GM12878 (cell line): ENCODE results near the gene TMEM53. TPM values are rescaled to one million over a fixed set of nuclear protein-coding genes. Genes with fewer than 3 reads are reported as not detected.

Experiments used
- ATAC-seq: fragments of 200-7000 bp; cut with Tn5 transposase; 3 replicates; pipeline ENCODE4 v1.9.1; 2020; ENCODE audit warnings: mild to moderate bottlenecking, moderate library complexity
- BruUV-seq: library from RNA; stranded (reverse); fragments of 400-500 nt; replicated peaks from 2 replicates; lab custom pipeline; 2021; lab: Mats Ljungman, UMichigan
- CTCF ChIA-PET: fragments of 300-600 bp; sonication (Branson Sonifier 250); formaldehyde crosslinking; extraction: SDS; loops from one replicate; lab custom pipeline; 2021; ENCODE audit warnings: inconsistent platforms; lab: Yijun Ruan, JAX
- POLR2A ChIA-PET: fragments of 350-600 bp; formaldehyde crosslinking; extraction: SDS; loops from one replicate; lab custom pipeline; 2021; ENCODE audit warnings: inconsistent platforms; lab: Charles Lee
- RAD21 ChIA-PET: fragments of 300-600 bp; sonication (Branson Sonifier 250); formaldehyde crosslinking; loops from one replicate; lab custom pipeline; 2023; ENCODE audit warnings: antibody characterized with exemption; ENCODE audit not compliant: unreplicated experiment; lab: Charles Lee
- SMC1A ChIA-PET: fragments of 300-600 bp; sonication (Branson Sonifier 250); formaldehyde crosslinking; loops from one replicate; lab custom pipeline; 2023; ENCODE audit not compliant: unreplicated experiment, uncharacterized antibody; lab: Charles Lee
- DNase-seq: peaks from one replicate; pipeline ENCODE4 v3.0.0-alpha.2; 2011; ENCODE audit warnings: low read depth, low spot score
- FAIRE-seq: peaks from 3 replicates; lab custom pipeline; 2011; peaks lifted over from hg19 to GRCh38; lab: Jason Lieb, UNC
- H2AFZ ChIP-seq: 2 replicates; pipeline ENCODE4 v1.6.0; 2011; ENCODE audit warnings: low read depth, low read length, control low read depth; ENCODE audit not compliant: control insufficient read depth
- H3K27ac ChIP-seq: 2 replicates; pipeline ENCODE4 v1.5.1; 2011; ENCODE audit warnings: control low read depth; ENCODE audit not compliant: control insufficient read depth, insufficient read depth
- H3K27me3 ChIP-seq, 2 experiments: replicated peaks in 1 of 2; 2 replicates each; pipeline versions ENCODE4 v1.6.0 to v1.6.1; 2011; ENCODE audit warnings: low read length in 1 of 2; ENCODE audit not compliant: control insufficient read depth in 2 of 2, insufficient read depth in 2 of 2
- H3K36me3 ChIP-seq, 2 experiments: 2 replicates each; pipeline ENCODE4 v1.5.1; 2011; ENCODE audit warnings: low read length in 1 of 2; ENCODE audit not compliant: control insufficient read depth in 2 of 2, insufficient read depth in 2 of 2
- H3K4me1 ChIP-seq: 2 replicates; pipeline ENCODE4 v1.6.1; 2011; ENCODE audit warnings: mild to moderate bottlenecking, low read length, moderate library complexity, mixed read lengths; ENCODE audit not compliant: control insufficient read depth, insufficient read depth
- H3K4me2 ChIP-seq: 2 replicates; pipeline ENCODE4 v1.6.0; 2011; ENCODE audit warnings: control low read depth; ENCODE audit not compliant: control insufficient read depth, insufficient read depth
- H3K4me3 ChIP-seq: fragments of 200-600 bp; sonication (generic); 2 replicates; pipeline ENCODE4 v1.5.1; 2016
- H3K79me2 ChIP-seq: 2 replicates; pipeline ENCODE4 v1.6.0; 2011; ENCODE audit warnings: low read length; ENCODE audit not compliant: control insufficient read depth, insufficient read depth
- H3K9ac ChIP-seq: 2 replicates; pipeline ENCODE4 v1.8.0; 2011; ENCODE audit warnings: low read length, control low read depth, mixed read lengths; ENCODE audit not compliant: control insufficient read depth, insufficient read depth
- H3K9me3 ChIP-seq: replicated peaks from 3 replicates; pipeline ENCODE4 v1.5.1; 2011; ENCODE audit warnings: mild to moderate bottlenecking, low read length; ENCODE audit not compliant: control insufficient read depth, insufficient read depth
- H4K20me1 ChIP-seq: 2 replicates; pipeline ENCODE4 v1.6.0; 2011; ENCODE audit not compliant: control insufficient read depth, insufficient read depth
- BRCA1 ChIP-seq: IDR thresholded peaks from 2 replicates; pipeline ENCODE4 v1.6.1; 2011; ENCODE audit warnings: low read depth, low read length, improper control_type of control experiment
- ETV6 ChIP-seq, 2 experiments: fragments of 450-650 bp in 1 of 2; IDR thresholded peaks in 1 of 2; conservative IDR thresholded peaks in 1 of 2; 2 replicates each; pipeline ENCODE4 v1.6.1; 2014; ENCODE audit warnings: antibody characterized with exemption in 1 of 2, borderline replicate concordance in 1 of 2, low read depth in 1 of 2, mild to moderate bottlenecking in 1 of 2, moderate library complexity in 1 of 2
- STAT3 ChIP-seq: IDR thresholded peaks from 2 replicates; pipeline ENCODE4 v1.6.1; 2011; ENCODE audit warnings: low read depth, low read length, improper control_type of control experiment
- TAF1 ChIP-seq: IDR thresholded peaks from 2 replicates; pipeline ENCODE4 v1.6.1; 2011; ENCODE audit warnings: mild to moderate bottlenecking, low read depth, low read length, borderline replicate concordance
- WGBS: methylation state at CpG from one replicate; pipeline ENCODE4 v1.1.6; 2016; ENCODE audit warnings: low lambda C conversion rate; ENCODE audit not compliant: insufficient replicate concordance, insufficient coverage; ENCODE audit errors: missing lambda C conversion rate; 5-methylcytosine and 5-hydroxymethylcytosine counted together
- in situ Hi-C: fragments of 300-500 bp; cut with MboI; formaldehyde crosslinking; loops from 9 replicates; pipeline ENCODE4 v1.14.3; 2018; ENCODE audit warnings: mixed read lengths
- intact Hi-C: fragments of 100-400 bp; cut with micrococcal nuclease; formaldehyde crosslinking; loops from one replicate; pipeline ENCODE4 v1.14.2; 2022; ENCODE audit not compliant: unreplicated experiment
- polyA plus RNA-seq, 11 experiments: library from polyadenylated mRNA; depleted of rRNA in 4 of 11; unstranded in 6 of 11; stranded (reverse) in 5 of 11; fragments of >200 nt; fragmentation: Nextera tagmentation in 4 of 11; fragmentation: Illumina TruSeq in 1 of 11; extraction: Ambion mirVana in 4 of 11; extraction: Trizol in 1 of 11; gene quantifications; 1 replicate in 1 of 11; 2 replicates in 10 of 11; pipeline versions ENCODE4 v1.2.1 to v1.2.3, GENCODE V29; 2011 to 2016; ENCODE audit warnings: inconsistent platforms in 2 of 11, missing spikeins in 2 of 11, low read depth in 1 of 11
- total RNA-seq, 4 experiments: library from RNA; depleted of rRNA in 3 of 4; stranded (reverse); fragments of >200 nt in 3 of 4; fragmentation: Illumina TruSeq in 1 of 4; extraction: Trizol in 1 of 4; gene quantifications; 2 replicates each; pipeline versions ENCODE4 v1.2.1 to v1.2.3, GENCODE V29; 2013 to 2021
- TF ChIP-seq, protein P1 (sequence below): IDR thresholded peaks from 2 replicates; pipeline ENCODE4 v1.6.1; 2011; ENCODE audit warnings: low read depth, mild to moderate bottlenecking, low read length, moderate library complexity, borderline replicate concordance; ENCODE audit errors: extremely low read depth
- TF ChIP-seq, protein P2 (sequence below): fragments of 450-650 bp; IDR thresholded peaks from 2 replicates; pipeline ENCODE4 v1.6.1; 2017; ENCODE audit warnings: antibody characterized with exemption, mild to moderate bottlenecking, moderate library complexity
- TF ChIP-seq, protein P3 (sequence below): IDR thresholded peaks from 2 replicates; pipeline ENCODE4 v1.6.1; 2012; ENCODE audit warnings: low read depth, low read length, improper control_type of control experiment

Gene TMEM53
- total and polyA plus RNA-seq, 10 of the 15 experiments (the other 5 are each of a cell fraction or from before 2014, with no cell fraction given) = 3.1 to 23.9 (median 11.1) TPM

DNA sequence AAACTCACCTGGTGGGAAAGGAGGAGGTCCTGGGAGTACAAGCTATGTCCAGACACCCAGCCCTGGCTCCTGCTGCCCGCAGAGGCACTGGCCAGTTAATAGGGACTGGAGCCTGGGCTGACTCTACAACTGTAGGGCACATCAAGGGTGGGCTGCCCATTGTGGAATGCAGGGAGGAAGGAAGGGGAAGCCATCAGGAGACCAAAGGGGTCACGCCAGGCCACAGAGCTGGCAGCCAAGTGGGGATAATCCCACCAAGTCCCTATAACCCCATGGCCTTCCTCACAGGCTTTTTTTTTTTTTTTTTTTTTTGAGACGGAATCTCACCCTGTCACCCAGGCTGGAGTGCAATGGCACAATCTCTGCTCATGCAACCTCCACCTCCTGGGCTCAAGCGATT lies 14.7 kb downstream of the TMEM53 start:
- no peaks in the 10 kb centered on the region for H3K9me3 ChIP-seq
- no peak overlapping the region for H3K4me3 ChIP-seq
- no peaks in the 10 kb centered on the region for H3K27me3 ChIP-seq
- no peak overlapping the region for H3K4me2 ChIP-seq
- ChIA-PET RAD21 (interaction anchor here (1.0 kb wide), 1 partner anchor 37 kb away, joined by 3 read pairs; no protein-coding TSS in a partner anchor), POLR2A (interaction anchor here (0.6 to 1.5 kb wide), 3 partner anchors 16 to 283 kb away, joined by 3 to 4 read pairs (median 3); no protein-coding TSS in a partner anchor), CTCF (interaction anchor here (0.6 kb wide), 2 partner anchors 33 to 523 kb away, joined by 3 read pairs; no protein-coding TSS in a partner anchor), SMC1A (no interaction called here)
- ATAC-seq = no peak
- intact Hi-C loops = loop anchor here (10.0 kb wide), 1 partner anchor 445 kb away; the partner anchor contains the start of gene DMAP1
- FAIRE-seq = no peak
- H3K79me2 ChIP-seq = no peaks in the 10 kb centered on the region
- in situ Hi-C loops = no loop called here
- DNase-seq = no peak
- no peaks in the 10 kb centered on the region for H4K20me1 ChIP-seq
- BruUV-seq = no TSS peak
- no peak overlapping the region for H3K9ac ChIP-seq
- peaks cover 4% of the 10 kb centered on the region for H3K4me1 ChIP-seq
- no peaks in the 10 kb centered on the region for H3K36me3 ChIP-seq
- TF ChIP-seq, protein P1, sequence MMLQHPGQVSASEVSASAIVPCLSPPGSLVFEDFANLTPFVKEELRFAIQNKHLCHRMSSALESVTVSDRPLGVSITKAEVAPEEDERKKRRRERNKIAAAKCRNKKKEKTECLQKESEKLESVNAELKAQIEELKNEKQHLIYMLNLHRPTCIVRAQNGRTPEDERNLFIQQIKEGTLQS = no peak
- TF ChIP-seq, protein P2, sequence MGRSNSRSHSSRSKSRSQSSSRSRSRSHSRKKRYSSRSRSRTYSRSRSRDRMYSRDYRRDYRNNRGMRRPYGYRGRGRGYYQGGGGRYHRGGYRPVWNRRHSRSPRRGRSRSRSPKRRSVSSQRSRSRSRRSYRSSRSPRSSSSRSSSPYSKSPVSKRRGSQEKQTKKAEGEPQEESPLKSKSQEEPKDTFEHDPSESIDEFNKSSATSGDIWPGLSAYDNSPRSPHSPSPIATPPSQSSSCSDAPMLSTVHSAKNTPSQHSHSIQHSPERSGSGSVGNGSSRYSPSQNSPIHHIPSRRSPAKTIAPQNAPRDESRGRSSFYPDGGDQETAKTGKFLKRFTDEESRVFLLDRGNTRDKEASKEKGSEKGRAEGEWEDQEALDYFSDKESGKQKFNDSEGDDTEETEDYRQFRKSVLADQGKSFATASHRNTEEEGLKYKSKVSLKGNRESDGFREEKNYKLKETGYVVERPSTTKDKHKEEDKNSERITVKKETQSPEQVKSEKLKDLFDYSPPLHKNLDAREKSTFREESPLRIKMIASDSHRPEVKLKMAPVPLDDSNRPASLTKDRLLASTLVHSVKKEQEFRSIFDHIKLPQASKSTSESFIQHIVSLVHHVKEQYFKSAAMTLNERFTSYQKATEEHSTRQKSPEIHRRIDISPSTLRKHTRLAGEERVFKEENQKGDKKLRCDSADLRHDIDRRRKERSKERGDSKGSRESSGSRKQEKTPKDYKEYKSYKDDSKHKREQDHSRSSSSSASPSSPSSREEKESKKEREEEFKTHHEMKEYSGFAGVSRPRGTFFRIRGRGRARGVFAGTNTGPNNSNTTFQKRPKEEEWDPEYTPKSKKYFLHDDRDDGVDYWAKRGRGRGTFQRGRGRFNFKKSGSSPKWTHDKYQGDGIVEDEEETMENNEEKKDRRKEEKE = no peak
- TF ChIP-seq STAT3 (no peak), ETV6 (conservative IDR thresholded peaks at IDR 0.05 in 1 of 2, IDR thresholded peaks at IDR 0.05 in 1 of 2; ENCODE audit: borderline replicate concordance in 1 of 2, low read depth in 1 of 2) (no peak), TAF1 (no peak), BRCA1 (no peak)
- TF ChIP-seq, protein P3, sequence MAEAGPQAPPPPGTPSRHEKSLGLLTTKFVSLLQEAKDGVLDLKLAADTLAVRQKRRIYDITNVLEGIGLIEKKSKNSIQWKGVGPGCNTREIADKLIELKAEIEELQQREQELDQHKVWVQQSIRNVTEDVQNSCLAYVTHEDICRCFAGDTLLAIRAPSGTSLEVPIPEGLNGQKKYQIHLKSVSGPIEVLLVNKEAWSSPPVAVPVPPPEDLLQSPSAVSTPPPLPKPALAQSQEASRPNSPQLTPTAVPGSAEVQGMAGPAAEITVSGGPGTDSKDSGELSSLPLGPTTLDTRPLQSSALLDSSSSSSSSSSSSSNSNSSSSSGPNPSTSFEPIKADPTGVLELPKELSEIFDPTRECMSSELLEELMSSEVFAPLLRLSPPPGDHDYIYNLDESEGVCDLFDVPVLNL = no peak
- H3K27ac ChIP-seq = no peak overlapping the region
- no peak overlapping the region for H2AFZ ChIP-seq
- 94% methylated on average over 3 of the region's 4 CpGs for WGBS
